CD4-positive, alpha-beta T cell treated with Interleukin-15 for 4 hours (primary cell): ENCODE results near the gene TNP1.

Experiments used
- DNase-seq: peaks from one replicate; pipeline ENCODE4 v3.0.0-alpha.2; 2020; ENCODE audit warnings: low spot score

Gene TNP1

GRCh38 chr2:216839688-216840087 lies 20.2 kb downstream of the TNP1 start:
- DNase-seq: no peak

GRCh38 chr2:216838151-216838550 lies 21.7 kb downstream of the TNP1 start:
- DNase-seq: no peak

- DNase-seq: no peak
Measured at GRCh38 chr2:216837740-216838139, 22.1 kb downstream of the TNP1 start.

GRCh38 chr2:216833061-216833460 lies 26.8 kb downstream of the TNP1 start:
- DNase-seq: no peak

- no peak for DNase-seq
Measured at GRCh38 chr2:216830346-216830745, 29.5 kb downstream of the TNP1 start.

GRCh38 chr2:216829533-216829932 lies 30.3 kb downstream of the TNP1 start:
- DNase-seq: no peak

- no peak for DNase-seq
Measured at GRCh38 chr2:216827073-216827720, 32.7 kb downstream of the TNP1 start.

- DNase-seq: no peak
Measured at GRCh38 chr2:216822470-216822869, 37.4 kb downstream of the TNP1 start.

GRCh38 chr2:216820709-216821108 lies 39.2 kb downstream of the TNP1 start:
- no peak for DNase-seq

- no peak for DNase-seq
Measured at GRCh38 chr2:216819766-216820165, 40.1 kb downstream of the TNP1 start.

GRCh38 chr2:216819055-216819454 lies 40.8 kb downstream of the TNP1 start:
- no peak for DNase-seq

GRCh38 chr2:216810399-216811160 lies 49.3 kb downstream of the TNP1 start:
- no peak for DNase-seq
